Tibial nerve (tissue), 4 donors: ENCODE results near the gene MYO5C.

Experiments used
- CTCF ChIP-seq, 5 experiments: fragments of 200-600 bp in 3 of 5; fragments of 450-650 bp in 2 of 5; sonication (generic) in 3 of 5; IDR thresholded peaks; one replicate each; pipeline ENCODE4 v1.5.1; 2016 to 2019; ENCODE audit warnings: antibody characterized with exemption in 5 of 5, mild to moderate bottlenecking in 3 of 5, moderate library complexity in 2 of 5
- EP300 ChIP-seq, 2 donors: sonication (generic); formaldehyde crosslinking; IDR thresholded peaks; one replicate each; pipeline ENCODE4 v1.6.1; 2017; ENCODE audit warnings: antibody characterized with exemption in 2 of 2, mild to moderate bottlenecking in 1 of 2
- POLR2A ChIP-seq, 2 donors: fragments of 450-650 bp; IDR thresholded peaks; one replicate each; pipeline ENCODE4 v1.6.1; 2017; ENCODE audit warnings: antibody characterized with exemption in 2 of 2, mild to moderate bottlenecking in 2 of 2, moderate library complexity in 2 of 2

- TF ChIP-seq CTCF (IDR thresholded peaks at IDR 0.05) (no peak), POLR2A (IDR thresholded peaks at IDR 0.05) (no peak), EP300 (IDR thresholded peaks at IDR 0.05) (no peak)
Observed at GRCh38 chr15:52303093-52303772, 7.6 kb upstream of the MYO5C start.
